ENCODE results near the gene LRRC74B. TPM values are rescaled to one million over a fixed set of nuclear protein-coding genes. Genes with fewer than 3 reads are reported as not detected.

LRRC74B gene
- total RNA-seq, 1 donor: not detected

GRCh38 chr22:21031545-21032036 is 14.2 kb upstream of the LRRC74B start:
- DNase-seq (ENCODE audit: insufficient read length, low spot score, missing footprints): peak; percentile 78
- Histone ChIP-seq H3K27me3 (ENCODE audit: insufficient read depth, low read length) (peaks cover 32% of the 10 kb centered on the region), H3K9me3 (ENCODE audit: low read depth, low read length) (no peaks in the 10 kb centered on the region), H2AFZ (ENCODE audit: low read length) (no peak overlapping the region), H3K27ac (ENCODE audit: low read depth, low read length) (no peak overlapping the region), H3K4me2 (ENCODE audit: insufficient read depth, low read length) (no peak overlapping the region), H3K4me3 (ENCODE audit: insufficient read depth, low read length) (no peak overlapping the region), H3K4me1 (ENCODE audit: insufficient read depth, low read length) (peaks cover 8% of the 10 kb centered on the region), H3K36me3 (ENCODE audit: insufficient read depth, low read length) (no peaks in the 10 kb centered on the region), H3K79me2 (ENCODE audit: insufficient read depth, low read length) (no peaks in the 10 kb centered on the region), H4K20me1 (ENCODE audit: insufficient read depth, low read length) (no peaks in the 10 kb centered on the region)
- no peak for TF ChIP-seq CTCF (IDR thresholded peaks at IDR 0.05; ENCODE audit: extremely low read depth, low read depth, low read length)

GRCh38 chr22:21032037-21032867 is 13.5 kb upstream of the LRRC74B start, which contains the start of gene SLC7A4:
TSS of gene SLC7A4 (minus strand) at chr22:21032561. CDS start at chr22:21031812, 749 bp downstream.
- Histone ChIP-seq H4K20me1 (ENCODE audit: insufficient read depth, low read length) (no peaks in the 10 kb centered on the region), H3K4me1 (ENCODE audit: insufficient read depth, low read length) (peaks cover 6% of the 10 kb centered on the region), H3K4me3 (ENCODE audit: insufficient read depth, low read length) (peak within 1 kb of the TSS; percentile 40), H2AFZ (ENCODE audit: low read length) (no peak within 1 kb of the TSS), H3K9me3 (ENCODE audit: low read depth, low read length) (no peaks in the 10 kb centered on the region), H3K27me3 (ENCODE audit: insufficient read depth, low read length) (peaks cover 32% of the 10 kb centered on the region), H3K27ac (ENCODE audit: low read depth, low read length) (no peak within 1 kb of the TSS), H3K79me2 (ENCODE audit: insufficient read depth, low read length) (no peaks in the 10 kb centered on the region), H3K4me2 (ENCODE audit: insufficient read depth, low read length) (peak within 1 kb of the TSS; percentile 53), H3K36me3 (ENCODE audit: insufficient read depth, low read length) (no peaks in the 10 kb centered on the region)
- no peak for TF ChIP-seq CTCF (IDR thresholded peaks at IDR 0.05; ENCODE audit: extremely low read depth, low read depth, low read length)
- DNase-seq (ENCODE audit: insufficient read length, low spot score, missing footprints): peak; percentile 80

- H3K4me1 ChIP-seq (ENCODE audit: insufficient read depth, low read length): peaks cover 9% of the 10 kb centered on the region
- H3K4me3 ChIP-seq (ENCODE audit: insufficient read depth, low read length): no peak overlapping the region
- DNase-seq (ENCODE audit: insufficient read length, low spot score, missing footprints): peak; percentile 54
- no peaks in the 10 kb centered on the region for H4K20me1 ChIP-seq (ENCODE audit: insufficient read depth, low read length)
- H3K79me2 ChIP-seq (ENCODE audit: insufficient read depth, low read length): no peaks in the 10 kb centered on the region
- no peak overlapping the region for H2AFZ ChIP-seq (ENCODE audit: low read length)
- H3K27me3 ChIP-seq (ENCODE audit: insufficient read depth, low read length): peaks cover 32% of the 10 kb centered on the region
- no peak overlapping the region for H3K27ac ChIP-seq (ENCODE audit: low read depth, low read length)
- no peaks in the 10 kb centered on the region for H3K9me3 ChIP-seq (ENCODE audit: low read depth, low read length)
- H3K4me2 ChIP-seq (ENCODE audit: insufficient read depth, low read length): no peak overlapping the region
- no peaks in the 10 kb centered on the region for H3K36me3 ChIP-seq (ENCODE audit: insufficient read depth, low read length)
- no peak for TF ChIP-seq CTCF (IDR thresholded peaks at IDR 0.05; ENCODE audit: extremely low read depth, low read depth, low read length)
Observed at GRCh38 chr22:21032868-21033688, 12.7 kb upstream of the LRRC74B start.

All from osteoblast (primary cell).